Thyroid gland (tissue), 4 donors: Measurements from ENCODE around the gene NGFR.

Experiments
- POLR2A ChIP-seq, 2 donors: fragments of 450-650 bp; IDR thresholded peaks; one replicate each; pipeline ENCODE4 v1.6.1; 2017; ENCODE audit warnings: antibody characterized with exemption in 2 of 2, mild to moderate bottlenecking in 2 of 2, moderate library complexity in 1 of 2
- TF ChIP-seq, protein P1 (sequence below), 6 experiments: fragments of 200-600 bp in 3 of 6; fragments of 450-650 bp in 3 of 6; sonication (generic) in 3 of 6; IDR thresholded peaks; one replicate each; pipeline ENCODE4 v1.5.1; 2016 to 2019; ENCODE audit warnings: antibody characterized with exemption in 6 of 6, mild to moderate bottlenecking in 2 of 6, inconsistent platforms in 1 of 6, moderate library complexity in 1 of 6

DNA sequence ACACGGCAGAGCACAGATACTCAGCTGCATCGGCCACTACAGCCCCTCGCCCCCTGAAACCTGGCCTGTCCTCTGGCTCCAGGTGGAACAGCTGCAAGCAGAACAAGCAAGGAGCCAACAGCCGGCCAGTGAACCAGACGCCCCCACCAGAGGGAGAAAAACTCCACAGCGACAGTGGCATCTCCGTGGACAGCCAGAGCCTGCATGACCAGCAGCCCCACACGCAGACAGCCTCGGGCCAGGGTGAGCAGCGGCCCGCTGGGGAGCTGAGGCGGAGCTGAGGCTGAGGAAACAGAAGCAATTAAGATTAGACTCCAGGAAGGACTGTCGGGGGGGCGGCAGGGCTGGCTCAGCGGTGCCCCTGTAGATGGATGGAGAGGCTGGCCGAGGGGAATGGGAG lies 16.7 kb downstream of the NGFR start:
- TF ChIP-seq, protein P1, sequence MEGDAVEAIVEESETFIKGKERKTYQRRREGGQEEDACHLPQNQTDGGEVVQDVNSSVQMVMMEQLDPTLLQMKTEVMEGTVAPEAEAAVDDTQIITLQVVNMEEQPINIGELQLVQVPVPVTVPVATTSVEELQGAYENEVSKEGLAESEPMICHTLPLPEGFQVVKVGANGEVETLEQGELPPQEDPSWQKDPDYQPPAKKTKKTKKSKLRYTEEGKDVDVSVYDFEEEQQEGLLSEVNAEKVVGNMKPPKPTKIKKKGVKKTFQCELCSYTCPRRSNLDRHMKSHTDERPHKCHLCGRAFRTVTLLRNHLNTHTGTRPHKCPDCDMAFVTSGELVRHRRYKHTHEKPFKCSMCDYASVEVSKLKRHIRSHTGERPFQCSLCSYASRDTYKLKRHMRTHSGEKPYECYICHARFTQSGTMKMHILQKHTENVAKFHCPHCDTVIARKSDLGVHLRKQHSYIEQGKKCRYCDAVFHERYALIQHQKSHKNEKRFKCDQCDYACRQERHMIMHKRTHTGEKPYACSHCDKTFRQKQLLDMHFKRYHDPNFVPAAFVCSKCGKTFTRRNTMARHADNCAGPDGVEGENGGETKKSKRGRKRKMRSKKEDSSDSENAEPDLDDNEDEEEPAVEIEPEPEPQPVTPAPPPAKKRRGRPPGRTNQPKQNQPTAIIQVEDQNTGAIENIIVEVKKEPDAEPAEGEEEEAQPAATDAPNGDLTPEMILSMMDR (IDR thresholded peaks at IDR 0.05), result no peak
- no peak for TF ChIP-seq POLR2A (IDR thresholded peaks at IDR 0.05)
